ENCODE data around the gene SNN. TPM values are rescaled to one million over a fixed set of nuclear protein-coding genes. Genes with fewer than 3 reads are reported as not detected.

The SNN gene
- total RNA-seq, 1 experiment from 2014 or later: 1.9 TPM

DNA sequence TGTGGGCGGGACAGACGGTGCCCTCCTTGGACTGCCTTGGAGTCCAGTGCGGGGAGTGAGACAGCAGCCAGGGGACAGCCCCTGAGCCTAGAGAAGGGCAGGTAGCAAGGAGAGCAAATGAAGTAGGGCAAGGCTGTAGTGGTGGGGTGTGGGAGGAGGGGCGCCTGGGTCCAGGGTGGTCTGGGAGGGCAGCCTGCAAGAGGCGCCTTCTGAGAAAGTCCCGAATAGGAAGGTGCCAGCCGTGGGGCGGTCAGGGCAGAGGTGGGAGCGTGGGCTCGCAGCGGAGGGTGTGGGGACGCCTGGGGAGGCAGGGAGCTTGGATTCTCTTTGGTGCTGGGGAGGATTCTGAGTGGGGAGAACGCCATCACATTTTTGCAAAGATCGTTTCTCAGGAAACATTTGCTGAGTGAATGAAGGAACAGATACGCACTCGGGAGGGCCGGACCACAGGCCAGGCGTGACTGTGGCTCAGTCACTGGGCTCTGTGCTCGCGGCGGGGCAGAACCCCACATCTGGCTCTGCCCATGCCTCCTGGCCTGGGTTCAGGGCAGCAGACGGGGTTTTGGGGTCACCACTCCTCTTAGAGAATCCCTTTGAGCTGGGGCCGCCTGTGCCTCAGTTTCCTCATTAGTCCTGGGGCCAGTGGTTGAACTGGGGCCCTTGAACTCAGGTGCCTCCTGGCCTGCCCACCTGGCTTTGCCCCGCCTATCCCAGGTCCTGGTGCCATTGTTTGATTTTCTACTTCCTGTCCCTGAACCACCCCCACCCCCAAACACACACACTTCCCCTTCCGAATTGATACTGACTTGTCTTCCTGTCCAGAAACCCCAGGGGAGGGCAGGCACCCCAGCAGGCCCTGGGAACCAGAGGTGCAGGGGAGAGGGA, 4.2 kb downstream of the SNN start:
- ChIA-PET POLR2A (interaction anchor here (0.6 kb wide), 1 partner anchor 87 kb away, joined by 3 read pairs; no protein-coding TSS in a partner anchor), CTCF (interaction anchor here (0.6 to 0.8 kb wide), 3 partner anchors 30 to 265 kb away, joined by 3 read pairs; no protein-coding TSS in a partner anchor)
- TF ChIP-seq CTCF (IDR thresholded peaks at IDR 0.05; ENCODE audit: unreplicated experiment): no peak
- Mint-ChIP-seq H3K9me3 (ENCODE audit: unreplicated experiment) (no peaks in the 10 kb centered on the region), H3K36me3 (ENCODE audit: insufficient read depth, unreplicated experiment) (peaks cover 11% of the 10 kb centered on the region), H3K4me1 (ENCODE audit: insufficient read depth, unreplicated experiment) (peaks cover 21% of the 10 kb centered on the region), H3K27ac (ENCODE audit: low read depth, unreplicated experiment) (no peak overlapping the region), H3K4me3 (ENCODE audit: unreplicated experiment) (no peak overlapping the region), H3K27me3 (ENCODE audit: insufficient read depth, unreplicated experiment) (no peaks in the 10 kb centered on the region)
- no TSS peak for BruUV-seq (replicated peaks)
- intact Hi-C loops (cut with micrococcal nuclease): no loop called here
- DNase-seq (ENCODE audit: unreplicated experiment): no peak

- H3K4me3 Mint-ChIP-seq (ENCODE audit: unreplicated experiment): no peak overlapping the region
- no TSS peak for BruUV-seq (replicated peaks)
- ChIA-PET CTCF (interaction anchor here (0.6 to 0.8 kb wide), 2 partner anchors 31 to 266 kb away, joined by 3 read pairs; no protein-coding TSS in a partner anchor), POLR2A (interaction anchor here (0.6 kb wide), 1 partner anchor 88 kb away, joined by 3 read pairs; no protein-coding TSS in a partner anchor)
- no peaks in the 10 kb centered on the region for H3K27me3 Mint-ChIP-seq (ENCODE audit: insufficient read depth, unreplicated experiment)
- TF ChIP-seq CTCF (IDR thresholded peaks at IDR 0.05; ENCODE audit: unreplicated experiment): no peak
- no peaks in the 10 kb centered on the region for H3K9me3 Mint-ChIP-seq (ENCODE audit: unreplicated experiment)
- peaks cover 18% of the 10 kb centered on the region for H3K36me3 Mint-ChIP-seq (ENCODE audit: insufficient read depth, unreplicated experiment)
- intact Hi-C loops (cut with micrococcal nuclease): no loop called here
- peaks cover 28% of the 10 kb centered on the region for H3K4me1 Mint-ChIP-seq (ENCODE audit: insufficient read depth, unreplicated experiment)
- DNase-seq (ENCODE audit: unreplicated experiment): no peak
- no peak overlapping the region for H3K27ac Mint-ChIP-seq (ENCODE audit: low read depth, unreplicated experiment)
Measured at GRCh38 chr16:11673091-11674000, 5.1 kb downstream of the SNN start.

GRCh38 chr16:11674001-11674817, 6.0 kb downstream of the SNN start:
- DNase-seq (ENCODE audit: unreplicated experiment): no peak
- Mint-ChIP-seq H3K27me3 (ENCODE audit: insufficient read depth, unreplicated experiment) (no peaks in the 10 kb centered on the region), H3K27ac (ENCODE audit: low read depth, unreplicated experiment) (no peak overlapping the region), H3K36me3 (ENCODE audit: insufficient read depth, unreplicated experiment) (peaks cover 24% of the 10 kb centered on the region), H3K4me1 (ENCODE audit: insufficient read depth, unreplicated experiment) (peaks cover 28% of the 10 kb centered on the region), H3K9me3 (ENCODE audit: unreplicated experiment) (no peaks in the 10 kb centered on the region), H3K4me3 (ENCODE audit: unreplicated experiment) (no peak overlapping the region)
- intact Hi-C loops (cut with micrococcal nuclease): no loop called here
- ChIA-PET POLR2A (interaction anchor here (1.8 kb wide), 1 partner anchor 15 kb away, joined by 14 read pairs; no protein-coding TSS in a partner anchor), CTCF (interaction anchor here (0.5 to 2.2 kb wide), 3 partner anchors 32 to 46 kb away, joined by 3 to 7 read pairs (median 5); no protein-coding TSS in a partner anchor)
- TF ChIP-seq CTCF (IDR thresholded peaks at IDR 0.05; ENCODE audit: unreplicated experiment): no peak
- BruUV-seq (replicated peaks): no TSS peak
